Measurements from ENCODE around the gene MCOLN2.
"Not testable (repeated sequence)": the region's sequence is repeated elsewhere in the genome, so short reads cannot be mapped to it uniquely, and the experiment has no call there.

Gene MCOLN2

DNA sequence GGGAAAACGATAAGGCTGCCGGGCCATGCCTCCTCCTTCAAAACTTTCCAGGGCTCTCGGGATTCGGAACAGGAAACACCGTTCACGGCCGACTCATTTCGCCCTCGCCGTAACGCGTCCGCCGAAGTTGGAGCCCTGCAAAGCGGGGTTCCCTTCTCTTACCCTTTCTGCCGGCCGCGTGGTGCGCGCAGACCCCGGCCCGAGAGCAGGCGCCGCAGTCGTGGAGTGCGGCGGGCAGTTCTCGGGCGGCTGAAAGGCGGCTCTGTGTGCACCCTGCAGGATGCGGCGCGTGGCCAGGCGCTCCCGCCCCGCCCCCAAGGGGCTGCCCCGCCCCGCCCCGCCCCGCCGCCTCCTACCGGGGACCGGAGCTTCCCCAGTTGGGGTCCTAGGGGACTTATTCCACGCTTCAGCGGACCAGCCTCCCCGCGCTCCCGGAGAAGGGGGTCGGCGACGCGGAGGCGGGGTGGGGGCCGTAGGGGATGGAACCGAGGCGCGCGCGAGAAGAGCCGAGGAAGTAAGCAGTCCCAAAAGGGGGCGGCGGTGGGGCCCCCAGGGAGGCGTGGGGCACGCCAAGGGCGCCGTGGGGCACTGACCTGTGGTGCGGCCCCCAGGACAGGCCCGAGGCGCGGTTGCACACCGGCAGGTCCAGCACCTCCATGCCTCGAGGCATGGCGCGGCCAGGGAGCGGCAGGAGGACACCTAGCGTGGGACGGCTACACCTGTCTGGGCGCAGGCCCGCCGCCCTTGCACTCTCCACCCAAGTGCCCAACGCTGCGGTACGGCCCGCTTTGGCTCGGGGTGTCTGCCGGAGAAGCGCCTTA is at the start of gene MCOLN2:
Gene MCOLN2, minus strand, starts transcription at position 268 of the 821 bp plus-strand sequence. Its CDS starts 241 bp downstream, at position 27.
- DNase-seq (ENCODE audit: low spot score), result peak; percentile 56

GRCh38 chr1:85042413-85042812 is 45.5 kb upstream of the MCOLN2 start:
- no peak for DNase-seq (ENCODE audit: low spot score)

DNA sequence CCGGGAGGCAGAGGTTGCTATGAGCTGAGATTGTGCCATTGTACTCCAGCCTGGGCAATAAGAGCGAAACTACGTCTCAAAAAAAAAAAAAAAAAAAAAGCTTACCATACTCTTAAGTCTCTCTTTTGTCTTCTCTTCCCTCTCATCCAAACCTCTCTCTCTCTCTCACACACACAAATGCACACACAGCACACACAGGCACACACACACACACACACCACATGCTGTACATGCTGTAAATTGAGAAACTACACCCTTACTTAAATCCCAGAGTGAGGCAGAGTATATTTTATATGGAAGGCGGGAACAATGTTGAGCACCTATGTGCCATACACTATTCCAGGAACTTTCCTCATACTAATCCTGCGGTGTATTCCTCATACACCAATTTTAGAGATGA is 44.9 kb upstream of the MCOLN2 start:
- no peak for DNase-seq (ENCODE audit: low spot score)

GRCh38 chr1:85033221-85033620 is 36.3 kb upstream of the MCOLN2 start:
- DNase-seq (ENCODE audit: low spot score), result no peak

DNA sequence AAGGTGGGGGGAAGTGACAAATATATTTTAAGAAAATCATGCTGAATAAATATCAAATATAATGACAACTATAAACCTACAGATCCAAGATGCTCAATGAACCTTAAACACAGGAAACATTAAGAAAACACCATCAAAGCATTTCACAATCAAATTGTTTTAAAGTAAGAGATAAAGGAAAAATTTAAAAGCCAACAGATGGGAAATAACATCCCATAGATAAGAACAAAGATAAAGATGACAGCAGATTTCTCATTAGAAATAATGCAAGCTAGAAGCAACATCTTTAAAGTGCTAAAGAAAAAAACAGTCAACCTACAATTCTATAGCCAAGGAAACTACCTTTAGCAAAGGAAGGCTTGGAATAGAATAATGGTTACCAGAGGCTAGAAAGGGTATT is 33.6 kb upstream of the MCOLN2 start:
- DNase-seq (ENCODE audit: low spot score), result no peak

- DNase-seq (ENCODE audit: low spot score), result no peak
Measured at GRCh38 chr1:85028151-85028550, 31.2 kb upstream of the MCOLN2 start.

DNA sequence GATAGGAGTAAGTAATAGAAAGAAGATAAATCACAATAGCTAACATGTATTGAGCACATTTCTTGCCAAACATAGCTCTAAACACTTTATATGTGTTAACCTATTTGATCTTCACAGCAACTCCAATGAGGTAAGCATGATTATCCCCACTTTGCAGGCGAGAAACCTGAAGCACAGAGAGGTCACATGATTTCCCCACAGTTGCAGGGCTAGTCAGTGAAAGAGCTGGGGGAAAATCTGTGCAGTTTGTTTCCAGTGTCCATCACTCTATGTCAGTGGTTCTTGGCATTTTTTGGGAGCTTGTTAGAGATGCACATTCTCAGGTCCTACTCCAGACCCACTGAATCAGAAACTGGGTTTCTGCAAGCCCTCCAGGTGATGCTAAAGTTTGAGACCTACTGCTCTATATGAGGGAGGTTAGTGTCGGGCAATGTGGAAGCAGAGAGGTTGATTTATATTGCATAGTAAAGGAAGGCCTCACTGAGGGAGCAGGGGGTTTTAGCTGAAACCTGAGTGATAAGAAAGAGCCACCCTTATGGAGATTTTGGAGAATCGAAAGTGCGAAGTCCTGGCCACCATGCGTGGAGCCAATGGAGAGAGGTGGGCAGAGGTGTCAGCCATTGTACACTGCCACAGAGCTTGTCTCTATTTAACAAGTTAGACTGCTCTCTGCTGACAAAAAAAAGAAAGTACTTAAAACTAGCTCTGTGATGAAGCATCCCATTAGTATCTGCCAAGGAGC is 30.5 kb upstream of the MCOLN2 start:
- DNase-seq (ENCODE audit: low spot score), result peak; percentile 36

DNA sequence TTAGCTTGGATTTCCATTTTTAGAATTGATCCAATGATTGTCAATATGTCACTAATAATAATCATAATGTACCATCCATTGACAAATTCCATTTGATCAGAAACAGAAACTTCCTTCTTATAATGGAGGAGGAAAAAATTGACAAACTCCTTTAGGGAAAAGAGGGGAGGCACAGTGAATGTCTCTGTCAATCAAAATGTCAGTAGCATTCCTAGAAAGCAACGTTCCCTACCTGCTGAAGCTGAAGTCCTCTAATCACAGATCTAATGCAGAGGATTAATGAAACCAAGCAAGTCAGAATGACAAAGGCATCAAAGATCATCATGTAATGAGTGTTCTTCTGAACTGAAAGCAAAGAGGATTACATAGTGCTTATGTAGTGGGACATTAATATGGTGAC is 29.0 kb upstream of the MCOLN2 start:
- no peak for DNase-seq (ENCODE audit: low spot score)

- DNase-seq (ENCODE audit: low spot score), result no peak
Measured at GRCh38 chr1:85024736-85025135, 27.8 kb upstream of the MCOLN2 start.

DNA sequence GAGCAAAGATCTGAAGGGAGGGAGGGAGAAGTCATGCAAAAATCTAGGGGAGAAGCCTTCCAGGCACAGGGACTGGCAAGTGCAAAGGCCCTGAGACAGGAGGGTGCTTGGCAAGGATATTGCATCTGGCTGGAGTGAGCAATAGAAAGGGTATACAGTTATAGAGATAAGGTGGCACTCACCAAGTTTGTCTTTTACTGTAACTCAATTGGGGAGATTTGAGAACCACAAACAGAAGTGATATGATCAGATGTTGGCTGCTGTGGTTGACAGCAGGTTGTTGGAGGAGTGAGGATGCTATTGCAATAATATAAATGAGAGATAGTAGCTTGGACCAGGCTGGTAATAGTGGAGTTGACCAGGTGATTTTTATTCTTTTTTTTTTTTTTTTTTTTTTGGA is 25.8 kb upstream of the MCOLN2 start:
- DNase-seq (ENCODE audit: low spot score), result no peak

DNA sequence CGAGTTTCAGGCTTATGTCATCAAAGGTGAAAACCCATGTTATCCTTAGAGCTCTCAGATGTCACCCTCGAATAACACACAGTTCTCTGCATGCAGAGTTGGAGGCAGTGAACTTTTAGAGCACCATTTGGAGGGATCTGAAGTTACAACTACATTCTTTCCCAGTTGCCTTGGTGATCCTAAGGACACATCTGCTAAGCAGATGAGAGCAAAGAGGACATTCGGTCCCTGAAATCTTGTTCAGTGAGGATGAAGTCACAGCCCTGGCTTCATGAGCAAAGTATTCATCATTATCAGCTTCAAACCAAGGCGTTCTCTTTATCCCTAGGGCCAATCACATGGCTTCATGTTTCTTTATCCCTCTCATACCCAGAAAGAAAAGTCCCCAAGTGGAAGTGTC is 23.1 kb upstream of the MCOLN2 start:
- DNase-seq (ENCODE audit: low spot score), result no peak

DNA sequence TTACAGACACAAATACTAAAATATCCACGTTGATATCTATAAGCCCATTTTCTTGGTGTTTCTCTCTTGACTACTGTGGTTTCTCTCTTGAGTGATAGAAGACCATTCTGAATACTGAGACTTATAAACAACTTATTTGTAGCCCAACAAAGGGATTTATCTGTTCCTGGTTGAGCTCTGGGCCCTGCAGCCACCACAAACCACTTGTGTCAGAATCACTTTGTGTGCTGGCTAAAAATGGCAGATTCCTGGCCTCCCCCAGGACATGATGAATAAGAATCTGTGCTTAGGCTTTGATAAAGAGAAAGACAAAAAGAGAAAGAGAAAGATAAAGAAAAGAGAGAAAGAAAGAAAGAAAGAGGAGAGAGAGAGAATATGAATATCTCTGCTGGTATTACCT is 18.9 kb upstream of the MCOLN2 start:
- DNase-seq (ENCODE audit: low spot score), result no peak

DNA sequence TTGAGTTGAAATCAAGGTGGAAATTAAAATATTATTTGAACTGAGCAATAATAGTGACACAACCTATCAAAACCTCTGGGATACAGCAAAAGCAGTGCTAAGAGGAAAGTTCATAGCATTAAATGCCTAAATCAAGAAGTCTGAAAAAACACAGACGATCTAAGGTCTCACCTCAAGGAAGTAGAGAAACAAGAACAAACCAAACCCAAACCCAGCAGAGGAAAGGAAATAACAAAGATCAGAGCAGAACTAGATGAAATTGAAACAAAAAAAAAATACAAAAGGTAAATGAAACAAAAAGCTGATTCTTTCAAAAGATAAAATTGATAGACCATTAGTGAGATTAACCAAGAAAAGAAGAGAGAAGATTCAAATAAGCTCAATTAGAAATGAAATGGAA is 8.7 kb upstream of the MCOLN2 start:
- DNase-seq (ENCODE audit: low spot score), result not testable (repeated sequence)

GRCh38 chr1:85001742-85002141 is 4.8 kb upstream of the MCOLN2 start:
- no peak for DNase-seq (ENCODE audit: low spot score)

- DNase-seq (ENCODE audit: low spot score), result peak; percentile 64
Measured at GRCh38 chr1:84998642-84999280, 1.8 kb upstream of the MCOLN2 start.

- DNase-seq (ENCODE audit: low spot score), result no peak
Measured at GRCh38 chr1:84997667-84998600, 1.0 kb upstream of the MCOLN2 start.

DNA sequence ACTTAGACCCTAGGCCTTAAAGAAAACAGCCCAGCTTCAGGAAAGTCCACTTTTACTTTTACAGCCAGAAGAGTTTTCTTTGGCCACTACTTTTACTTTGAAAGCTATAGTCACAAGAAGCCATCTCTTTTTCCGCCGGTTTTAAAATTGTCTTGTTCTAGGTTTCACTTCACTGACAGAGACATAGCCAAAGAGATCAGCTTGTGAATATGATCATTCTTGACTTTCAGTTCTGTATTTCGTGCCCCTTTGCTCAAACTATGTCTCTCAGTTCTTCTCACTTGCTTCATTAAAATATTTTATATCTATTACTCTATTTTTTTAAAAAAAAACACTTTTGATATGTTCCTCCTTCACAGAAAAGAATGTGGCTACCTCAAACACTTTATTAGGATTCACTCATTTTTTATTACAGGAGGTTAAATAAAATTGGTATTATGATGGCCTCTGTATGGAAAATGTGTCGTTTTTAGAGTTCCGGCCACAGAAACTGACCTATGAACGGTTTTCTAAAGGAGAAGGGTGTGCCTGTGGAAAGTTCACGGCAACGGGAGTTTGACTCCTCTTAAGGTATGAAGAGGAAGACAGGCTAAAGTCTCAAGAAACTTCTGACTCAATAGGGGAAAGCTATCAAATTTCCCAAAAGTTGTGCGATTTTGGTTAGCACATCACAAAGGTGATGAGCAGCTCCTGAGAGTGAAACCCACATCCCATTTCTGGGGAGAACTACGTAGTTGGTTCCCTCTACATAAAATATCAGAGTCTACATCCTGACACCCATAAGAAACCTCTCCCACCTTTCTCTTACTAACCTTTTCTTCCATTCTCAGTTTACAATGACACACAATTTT is 1.2 kb downstream of the MCOLN2 start:
- no peak for DNase-seq (ENCODE audit: low spot score)

GRCh38 chr1:84991097-84991920 is 5.6 kb downstream of the MCOLN2 start:
- DNase-seq (ENCODE audit: low spot score), result no peak

DNA sequence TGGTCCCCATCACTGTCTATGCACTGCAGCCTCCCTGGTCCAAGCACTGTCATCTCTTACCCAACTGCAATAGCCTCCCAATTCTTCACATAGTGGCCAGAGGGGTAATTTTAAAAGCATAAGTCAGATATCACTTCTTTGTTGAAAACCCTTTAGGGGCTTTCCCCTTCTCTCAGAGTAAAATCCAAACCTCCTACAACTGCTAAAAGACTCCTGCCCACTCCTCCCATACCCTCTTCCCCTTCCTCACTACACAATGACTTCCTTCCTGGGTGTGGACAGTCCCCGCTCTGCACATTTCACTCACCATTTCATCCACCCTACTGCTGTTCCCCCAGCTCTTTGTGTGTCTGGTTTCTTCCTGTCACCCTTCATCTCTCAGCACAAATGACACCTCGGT is 8.3 kb downstream of the MCOLN2 start:
- no peak for DNase-seq (ENCODE audit: low spot score)

DNA sequence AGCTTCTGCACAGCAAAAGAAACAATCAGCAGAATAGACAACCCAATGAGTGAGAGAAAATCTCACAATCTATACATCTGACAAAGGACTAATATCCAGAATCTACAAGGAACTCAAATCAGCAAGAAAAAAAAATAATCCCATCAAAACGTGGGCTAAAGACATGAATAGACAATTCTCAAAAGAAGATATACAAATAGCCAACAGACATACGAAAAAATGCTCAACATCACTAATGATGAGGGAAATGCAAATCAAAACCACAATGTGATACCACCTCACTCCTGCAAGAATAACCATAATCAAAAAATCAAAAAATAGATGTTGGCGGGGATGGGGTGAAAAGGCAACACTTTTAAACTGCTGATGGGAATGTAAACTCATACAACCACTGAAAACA is 10.4 kb downstream of the MCOLN2 start:
- not testable (repeated sequence) for DNase-seq (ENCODE audit: low spot score)

Measured in CD4-positive, alpha-beta T cell treated with Interleukin-2 at 100 ng/mL for 4 hours (primary cell).